ENCODE results near the gene P2RY6.

GRCh38 chr11:73297702-73298101, 25.6 kb downstream of the P2RY6 start:
- TF ChIP-seq POLR2A (IDR thresholded peaks at IDR 0.05; ENCODE audit: low read depth, low read length) (no peak), MAFK (IDR thresholded peaks at IDR 0.05; ENCODE audit: low read depth, low read length) (no peak), CTCF (conservative IDR thresholded peaks at IDR 0.05; ENCODE audit: low read depth, low read length) (no peak), RFX5 (IDR thresholded peaks at IDR 0.05; ENCODE audit: low read depth, low read length) (no peak), MAZ (IDR thresholded peaks at IDR 0.05; ENCODE audit: borderline replicate concordance, low read depth, low read length) (no peak), RAD21 (IDR thresholded peaks at IDR 0.05; ENCODE audit: low read length) (no peak)

All from IMR-90 (cell line).